Activated CD4-positive, alpha-beta T cell treated with anti-CD3 and anti-CD28 coated beads for 4 hours (primary cell): ENCODE data around the gene MROH7.
A peak's percentile ranks its signal among the peaks of the same experiment; 100 is the strongest.

Source experiments
- DNase-seq, 2 donors: peaks; one replicate each; pipeline ENCODE4 v3.0.0-alpha.2; 2020

Gene MROH7

GRCh38 chr1:54701066-54701465 lies 59.5 kb downstream of the MROH7 start:
- DNase-seq, result no peak

DNA sequence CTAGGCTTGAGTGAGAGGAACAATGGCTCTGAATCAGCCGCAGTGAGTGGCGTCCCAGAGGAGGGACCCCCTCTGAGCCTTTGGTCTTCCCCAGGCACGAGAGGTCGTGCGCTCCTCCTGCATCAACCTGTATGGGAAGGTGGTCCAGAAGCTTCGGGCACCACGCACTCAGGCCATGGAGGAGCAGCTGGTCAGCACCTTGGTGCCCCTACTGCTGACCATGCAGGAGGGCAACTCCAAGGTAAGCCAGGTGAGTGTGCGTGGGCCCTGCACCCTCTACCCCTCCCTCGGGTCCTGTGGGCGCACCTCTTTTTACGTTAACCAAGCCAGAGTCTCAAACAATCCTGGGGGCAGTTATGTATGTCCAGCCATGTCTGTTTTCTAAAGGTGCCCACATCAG lies 60.4 kb downstream of the MROH7 start:
- no peak for DNase-seq

DNA sequence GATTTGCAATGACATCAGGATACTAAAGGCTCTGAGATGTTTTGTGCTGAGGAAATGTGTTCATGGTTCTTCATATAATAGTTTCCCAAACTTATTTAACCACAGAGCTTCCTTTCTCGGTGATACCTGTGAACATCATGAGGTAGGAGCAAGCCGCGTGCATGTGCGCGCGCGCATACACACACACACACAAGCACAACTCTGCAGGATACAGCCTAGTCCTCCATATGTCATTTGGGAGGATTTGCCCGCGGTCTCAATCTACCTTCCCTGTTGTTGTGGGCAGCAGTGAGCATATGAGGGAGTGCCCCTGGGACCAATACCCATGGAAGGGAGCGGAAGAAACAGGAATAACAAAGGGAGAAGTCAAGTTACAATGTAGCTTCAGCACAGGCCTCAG lies 61.9 kb downstream of the MROH7 start:
- no peak for DNase-seq

DNA sequence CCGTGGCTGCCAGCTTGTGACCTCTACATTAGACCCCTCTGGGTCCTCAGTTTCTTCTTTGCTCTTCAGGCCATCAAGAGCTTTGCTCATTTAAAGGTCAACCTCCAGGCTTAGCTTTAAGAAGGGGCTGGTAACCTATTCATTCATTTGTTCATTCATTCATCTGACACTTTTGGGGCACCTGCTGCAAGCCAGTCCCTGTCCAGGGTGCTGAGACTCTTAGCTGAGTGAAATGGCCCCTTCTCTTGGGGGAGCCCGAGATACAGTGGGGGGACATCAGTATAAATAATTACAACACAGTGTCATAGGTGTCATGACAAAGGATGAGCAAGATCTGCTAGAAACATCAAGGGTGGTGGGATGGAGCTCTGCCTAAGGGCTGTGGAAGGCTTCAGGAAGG lies 63.6 kb downstream of the MROH7 start:
- DNase-seq, result no peak

- DNase-seq, result no peak
These were observed 64.8 kb downstream of the MROH7 start for GRCh38 chr1:54706419-54706818.

DNA sequence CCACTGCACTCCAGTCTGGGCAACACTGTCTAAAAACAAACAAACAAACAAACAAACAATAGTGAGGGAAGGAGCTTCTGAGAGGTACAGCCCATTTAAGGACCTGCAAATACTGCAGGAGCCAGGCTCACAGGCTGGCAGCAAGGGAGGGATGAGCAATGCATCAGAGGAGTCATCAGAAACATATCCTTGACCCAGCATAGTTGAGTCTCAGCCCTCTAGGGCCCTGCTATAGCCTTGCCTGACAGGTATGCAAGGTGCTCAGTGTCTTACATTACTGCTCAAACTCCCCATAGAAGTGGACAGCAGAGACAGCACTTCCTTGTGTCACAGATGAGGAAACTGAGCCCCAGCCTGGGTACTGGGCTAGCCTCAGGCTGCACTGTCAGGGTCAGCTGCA lies 66.8 kb downstream of the MROH7 start:
- DNase-seq, result no peak

DNA sequence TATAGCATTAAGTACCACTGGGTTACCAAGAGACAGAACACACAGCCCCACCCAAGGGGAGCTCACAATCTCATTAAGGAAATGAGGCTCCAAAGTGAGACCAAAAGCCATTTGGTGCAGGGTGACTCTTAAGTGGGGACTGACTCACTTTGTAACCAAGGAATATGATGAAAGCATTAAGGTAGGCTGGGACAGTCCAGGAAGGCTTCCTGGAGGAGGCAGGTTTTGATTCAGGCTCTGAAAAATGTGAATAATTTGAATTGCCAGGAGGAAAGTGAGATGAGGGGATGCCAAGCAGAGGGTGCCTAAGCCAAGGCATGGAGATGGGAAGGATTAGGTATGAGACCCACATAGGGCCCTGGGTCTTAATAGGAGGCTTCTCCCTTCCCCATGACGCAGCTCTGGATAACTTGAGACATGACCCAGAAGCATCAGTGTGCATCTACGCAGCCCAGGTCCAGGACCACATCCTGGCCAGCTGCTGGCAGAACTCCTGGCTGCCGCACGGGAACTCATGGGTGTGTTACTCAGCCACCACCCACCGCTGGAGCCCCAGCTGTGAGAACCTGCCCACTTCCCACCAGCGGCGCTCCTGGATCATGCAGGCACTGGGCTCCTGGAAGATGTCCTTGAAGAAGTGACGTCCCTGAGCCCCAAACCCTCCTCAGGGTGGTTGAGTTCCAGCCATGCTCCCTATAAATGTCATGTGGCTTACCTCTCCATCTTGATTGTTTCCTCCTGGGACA lies 68.1 kb downstream of the MROH7 start:
- no peak for DNase-seq

DNA sequence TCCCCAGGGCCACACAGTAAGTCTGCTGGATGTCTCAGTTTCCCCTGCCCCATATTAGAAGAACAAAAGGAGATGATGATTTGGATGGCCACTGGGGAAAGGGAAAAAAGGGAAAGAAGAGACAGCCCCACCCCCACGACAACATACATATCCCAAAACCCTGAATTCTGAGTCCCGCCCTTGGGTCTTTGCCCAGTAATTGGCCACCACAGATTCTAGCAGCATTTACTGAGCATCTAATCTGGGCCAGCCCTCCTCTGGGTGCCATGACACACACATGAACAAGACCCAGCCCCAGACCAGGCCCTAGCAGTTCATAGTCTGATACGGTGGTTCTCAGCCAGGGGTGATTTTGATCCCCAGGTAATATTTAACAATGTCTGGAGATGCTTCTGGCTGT lies 68.8 kb downstream of the MROH7 start:
- no peak for DNase-seq

DNA sequence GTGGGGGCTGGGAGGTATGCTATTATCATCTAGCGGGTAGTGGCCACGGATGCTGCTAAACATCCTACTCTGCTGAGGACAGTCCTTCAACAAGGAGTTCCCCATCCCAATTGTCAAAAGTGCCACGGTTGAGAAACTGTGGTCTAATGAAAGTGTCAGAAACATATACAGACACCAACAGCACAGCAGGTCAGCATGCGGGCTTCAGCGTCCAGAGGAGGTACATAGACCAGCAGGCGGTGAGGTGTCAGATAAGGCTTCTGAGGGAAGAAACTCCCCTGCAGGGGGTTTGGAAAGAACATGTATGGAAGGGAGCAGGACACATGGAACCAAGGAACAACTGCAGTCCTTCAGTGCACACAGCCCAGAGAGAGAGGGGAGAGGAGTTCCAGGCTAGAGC lies 69.3 kb downstream of the MROH7 start:
- DNase-seq, result no peak

GRCh38 chr1:54711536-54711935 lies 70.0 kb downstream of the MROH7 start:
- DNase-seq, result no peak

GRCh38 chr1:54714881-54715492 lies 73.4 kb downstream of the MROH7 start:
- DNase-seq, result no peak

- peak; percentile 84 to 85 for DNase-seq
These were observed 74.1 kb downstream of the MROH7 start, which contains the start of gene TTC4 for GRCh38 chr1:54715493-54716298. Gene TTC4, plus strand, starts transcription at chr1:54715861. Its CDS starts 48 bp downstream, at chr1:54715909.

- DNase-seq, result no peak
These were observed 74.9 kb downstream of the MROH7 start for GRCh38 chr1:54716299-54717047.

DNA sequence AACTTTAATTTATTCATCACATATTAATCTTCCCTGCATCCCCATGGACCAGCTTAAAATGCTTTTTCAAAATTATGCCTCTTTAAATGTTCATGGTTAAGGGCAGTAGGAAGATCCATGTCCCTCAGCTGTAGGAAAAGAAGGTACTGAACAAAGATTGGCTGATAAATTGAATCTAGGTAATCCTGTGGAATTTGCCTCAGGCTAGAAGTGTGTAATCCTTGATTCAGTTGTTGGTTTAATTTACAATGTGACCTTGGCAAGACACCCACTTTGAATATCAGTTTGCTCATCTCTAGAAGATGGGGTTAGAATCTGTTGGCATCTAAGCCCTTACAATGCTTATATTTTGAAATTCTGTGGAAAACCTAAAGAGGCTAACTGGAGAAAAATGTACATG lies 80.1 kb downstream of the MROH7 start:
- DNase-seq, result no peak

- no peak for DNase-seq
These were observed 82.4 kb downstream of the MROH7 start for GRCh38 chr1:54723985-54724384.

DNA sequence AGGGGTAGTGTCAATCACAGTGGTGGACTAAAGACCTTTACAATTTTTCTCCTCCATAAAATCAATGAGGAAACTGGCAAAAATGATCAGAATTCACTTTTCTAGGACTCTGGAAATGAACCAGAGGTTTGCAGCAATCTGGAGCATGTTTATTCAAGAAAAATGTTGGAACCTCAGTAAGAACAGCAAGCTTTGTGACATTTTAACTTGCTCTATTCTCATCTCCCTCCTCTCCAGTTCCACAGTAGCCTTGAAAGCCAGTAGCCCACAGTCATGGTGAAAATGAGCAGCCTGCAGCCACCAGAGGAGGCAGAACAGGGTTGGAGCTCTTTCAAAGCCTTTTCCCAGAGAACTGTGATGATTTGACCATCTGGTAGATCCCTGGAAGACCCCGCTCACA lies 83.2 kb downstream of the MROH7 start:
- no peak for DNase-seq

GRCh38 chr1:54728027-54728426 lies 86.4 kb downstream of the MROH7 start:
- DNase-seq, result no peak

DNA sequence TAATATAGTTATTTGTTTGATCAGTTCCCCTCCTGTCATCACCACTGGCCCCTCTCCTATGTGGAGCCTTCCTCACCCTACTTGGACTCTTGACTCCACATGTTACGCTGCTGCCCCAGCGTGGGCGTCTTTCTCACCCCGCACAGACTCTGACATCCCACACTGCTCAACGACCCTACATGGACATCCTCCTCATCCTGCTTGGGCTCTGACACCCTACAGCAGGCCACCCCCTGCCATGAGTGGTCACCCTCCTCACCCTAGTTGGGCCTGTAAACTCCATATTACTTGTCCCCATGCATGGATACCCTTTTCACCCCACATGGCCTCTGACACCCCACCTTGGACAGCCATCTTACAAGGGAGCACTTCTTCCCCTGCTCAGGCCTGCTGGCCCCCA lies 95.1 kb downstream of the MROH7 start:
- no peak for DNase-seq

DNA sequence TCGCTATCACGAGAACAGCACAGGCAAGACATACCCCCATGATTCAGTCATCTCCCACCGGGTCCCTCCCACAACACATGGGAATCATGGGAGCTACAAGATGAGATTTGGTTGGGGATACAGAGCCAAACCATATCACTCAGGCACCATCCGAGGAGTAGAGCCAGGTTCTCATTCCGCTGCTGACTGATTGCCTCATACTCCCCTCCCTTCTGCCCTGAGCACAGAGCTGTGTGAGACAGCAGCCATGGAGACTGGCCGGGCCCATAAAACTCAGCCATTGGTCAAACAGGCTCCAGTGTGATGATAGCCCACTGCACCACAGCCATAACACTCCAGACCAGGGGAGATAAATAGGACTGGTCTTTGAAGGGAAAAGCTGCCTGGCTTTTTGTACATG lies 96.7 kb downstream of the MROH7 start:
- no peak for DNase-seq

DNA sequence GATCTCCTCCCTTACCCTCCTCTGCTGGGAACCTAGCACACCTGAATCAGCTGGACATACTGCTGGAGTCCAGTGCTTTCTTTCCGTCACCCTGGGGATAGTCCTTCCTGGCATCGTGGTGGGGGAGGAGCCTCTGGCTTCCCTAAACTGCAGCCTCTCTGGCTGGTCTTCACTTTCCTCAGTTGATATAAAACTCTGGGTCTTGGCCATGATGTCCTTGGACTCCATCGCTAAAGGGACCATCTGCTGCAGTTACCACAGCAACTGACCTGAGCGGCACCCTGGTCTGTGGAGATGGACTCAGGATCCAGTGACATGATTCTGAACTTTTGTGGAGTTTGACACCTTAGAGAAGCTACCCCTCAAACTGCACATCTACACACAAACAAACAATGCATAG lies 99.9 kb downstream of the MROH7 start:
- DNase-seq, result no peak

DNA sequence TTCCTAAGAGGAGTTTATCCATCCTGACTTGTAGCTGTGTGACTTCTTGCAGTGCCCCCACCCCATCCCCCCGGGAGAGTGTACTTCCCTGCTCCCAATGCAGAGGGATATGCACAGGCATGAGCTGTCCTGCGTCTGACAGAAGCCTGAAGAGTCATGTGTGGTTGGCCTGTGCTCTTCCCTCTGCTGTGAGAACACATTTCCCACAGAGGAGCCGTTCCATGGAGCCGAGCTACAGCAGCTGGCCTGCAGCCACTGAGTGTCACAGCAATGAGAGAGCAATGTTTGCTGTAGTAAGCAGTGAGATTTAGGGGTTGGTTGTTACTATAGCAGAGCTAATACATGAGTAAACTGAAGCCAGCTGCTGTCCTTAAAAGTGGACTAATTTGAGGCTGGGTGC lies 100.7 kb downstream of the MROH7 start:
- no peak for DNase-seq

DNA sequence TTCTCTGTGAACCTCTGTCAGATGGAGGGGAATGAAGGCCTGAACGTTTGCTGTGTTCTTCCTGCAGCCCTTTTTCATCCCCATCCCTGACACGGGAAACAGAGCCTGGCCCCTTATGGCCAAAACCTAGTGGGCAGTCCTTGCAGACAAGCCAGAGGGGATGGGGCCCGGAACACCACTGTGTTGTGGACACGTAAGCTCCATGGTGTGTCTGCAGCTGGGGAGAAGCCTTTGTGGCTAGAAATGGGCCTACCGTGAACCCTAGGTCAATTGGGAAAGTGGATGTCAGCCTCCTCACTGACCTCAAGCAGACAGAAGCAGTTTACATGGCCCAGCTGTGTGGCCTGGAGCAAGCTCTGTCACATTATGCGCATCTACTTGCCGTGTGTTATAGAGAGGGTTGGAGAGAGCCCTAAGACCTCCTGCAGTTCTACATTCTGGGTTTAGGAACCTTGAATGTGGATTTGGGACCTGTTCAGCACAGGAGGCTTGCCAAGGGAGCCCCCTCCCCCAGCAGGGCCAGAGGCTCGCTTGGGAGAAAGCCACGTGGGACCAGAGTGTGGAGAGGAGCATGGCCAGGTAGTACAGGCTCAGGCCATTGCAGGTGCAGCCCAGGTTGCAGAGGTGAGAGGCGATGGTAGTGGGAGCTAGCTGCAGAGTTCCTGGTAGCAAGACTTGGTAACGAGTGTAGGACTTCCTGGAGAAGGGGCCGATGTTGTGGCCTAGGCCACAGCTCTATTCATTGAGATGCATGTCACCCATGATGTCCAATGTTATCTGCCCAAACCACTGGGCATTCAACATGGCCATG lies 102.0 kb downstream of the MROH7 start:
- no peak for DNase-seq
